NCI-H2029 (cell line): ENCODE data around the gene PIK3CD.
"Not testable (repeated sequence)": the region's sequence is repeated elsewhere in the genome, so short reads cannot be mapped to it uniquely, and the experiment has no call there.

Experiments
- DNase-seq: peaks from one replicate; lab custom pipeline; 2025; lab: John Stamatoyannopoulos, UW

PIK3CD gene

GRCh38 chr1:9621032-9621431 is 30.5 kb upstream of the PIK3CD start:
- no peak for DNase-seq

DNA sequence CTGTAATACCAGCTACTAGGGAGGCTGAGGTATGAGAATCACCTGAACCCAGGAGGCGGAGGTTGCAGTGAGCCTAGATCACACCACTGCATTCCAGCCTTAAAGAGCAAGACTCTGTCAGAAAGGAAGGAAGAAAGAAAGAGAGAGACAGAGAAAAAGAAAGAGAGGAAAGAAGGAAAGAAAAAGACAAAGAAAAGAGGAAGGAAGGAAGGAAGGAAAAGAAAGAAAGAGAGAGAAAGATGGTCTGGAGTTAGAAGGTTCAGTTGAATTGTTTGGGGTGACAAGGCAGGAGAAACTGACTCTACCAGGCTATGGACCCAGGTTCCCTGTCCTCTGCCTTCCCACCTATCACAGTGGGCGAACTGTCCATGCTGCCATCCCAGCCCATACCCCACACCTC is 27.4 kb upstream of the PIK3CD start:
- DNase-seq = no peak

- not testable (repeated sequence) for DNase-seq
Observed at GRCh38 chr1:9625030-9625429, 26.5 kb upstream of the PIK3CD start.

- no peak for DNase-seq
Observed at GRCh38 chr1:9626201-9626608, 25.3 kb upstream of the PIK3CD start.

DNA sequence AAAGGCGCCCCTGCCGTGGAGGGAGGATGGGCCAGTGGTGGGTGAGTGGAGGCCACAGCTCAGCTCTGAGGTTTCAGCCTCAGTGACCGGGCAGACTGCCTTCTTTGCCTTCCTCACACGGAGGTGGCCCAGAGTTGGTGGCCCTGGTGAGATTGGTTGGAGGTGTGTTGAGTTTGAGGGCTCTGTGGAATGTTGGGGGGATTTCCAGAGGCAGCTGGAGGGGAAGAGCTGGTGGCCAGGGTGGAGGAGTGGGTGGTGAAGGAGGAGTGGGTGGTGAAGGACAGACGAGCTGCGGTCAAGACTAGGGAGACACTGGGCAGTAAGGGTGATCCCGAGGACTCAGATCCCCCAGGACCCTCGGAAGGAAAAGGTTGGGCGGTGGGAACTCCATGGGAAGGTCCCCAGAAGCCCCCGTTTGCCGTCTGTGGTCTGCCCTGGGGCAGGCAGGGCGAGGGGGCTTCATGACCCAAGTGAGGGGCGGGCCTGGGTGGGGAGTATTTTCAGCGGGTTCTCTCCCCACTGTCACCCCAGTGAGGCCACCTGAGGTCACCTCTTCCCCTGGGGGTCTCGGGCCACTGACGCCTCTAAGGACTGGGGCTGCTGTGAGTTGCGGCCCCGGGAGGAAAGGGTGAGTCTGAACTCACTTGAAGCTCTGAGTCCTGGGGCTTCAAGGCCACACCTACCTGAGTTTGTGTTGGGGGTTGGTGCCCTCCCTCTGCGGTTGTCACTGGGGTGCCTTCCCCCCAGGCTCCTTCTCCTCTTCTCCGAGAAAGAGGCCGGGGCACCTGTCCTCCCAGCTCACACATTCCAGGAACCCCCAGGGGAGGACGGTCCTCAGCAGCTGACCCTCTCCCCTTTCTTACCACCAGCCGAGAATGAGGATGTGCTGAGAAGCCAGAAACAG is 22.7 kb upstream of the PIK3CD start:
- DNase-seq = no peak

- DNase-seq = no peak
Observed at GRCh38 chr1:9629445-9630201, 21.9 kb upstream of the PIK3CD start.

GRCh38 chr1:9630331-9631111 is 21.0 kb upstream of the PIK3CD start:
- DNase-seq = no peak

GRCh38 chr1:9631613-9632012 is 19.9 kb upstream of the PIK3CD start:
- DNase-seq = no peak

- no peak for DNase-seq
Observed at GRCh38 chr1:9633493-9633892, 18.0 kb upstream of the PIK3CD start.

DNA sequence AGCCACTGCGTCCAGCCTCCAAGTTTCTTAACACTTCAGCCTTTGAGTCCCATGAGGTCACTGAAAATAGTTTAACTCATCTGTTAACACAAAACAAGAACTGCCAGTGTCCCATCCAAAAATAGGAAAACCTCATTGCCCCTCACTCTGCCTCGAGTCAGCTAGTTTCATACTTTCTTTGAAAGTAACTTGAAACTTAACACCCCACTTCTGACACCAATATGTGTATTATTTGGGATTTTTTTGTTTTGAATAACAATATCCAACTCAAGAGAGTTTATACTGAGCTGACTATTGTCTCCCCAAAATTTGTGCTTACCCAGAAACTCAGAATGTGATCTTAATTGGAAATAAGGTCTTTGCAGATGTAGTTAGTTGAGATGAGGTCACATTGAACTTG is 16.9 kb upstream of the PIK3CD start:
- no peak for DNase-seq

GRCh38 chr1:9639227-9639626 is 12.3 kb upstream of the PIK3CD start:
- DNase-seq = no peak

DNA sequence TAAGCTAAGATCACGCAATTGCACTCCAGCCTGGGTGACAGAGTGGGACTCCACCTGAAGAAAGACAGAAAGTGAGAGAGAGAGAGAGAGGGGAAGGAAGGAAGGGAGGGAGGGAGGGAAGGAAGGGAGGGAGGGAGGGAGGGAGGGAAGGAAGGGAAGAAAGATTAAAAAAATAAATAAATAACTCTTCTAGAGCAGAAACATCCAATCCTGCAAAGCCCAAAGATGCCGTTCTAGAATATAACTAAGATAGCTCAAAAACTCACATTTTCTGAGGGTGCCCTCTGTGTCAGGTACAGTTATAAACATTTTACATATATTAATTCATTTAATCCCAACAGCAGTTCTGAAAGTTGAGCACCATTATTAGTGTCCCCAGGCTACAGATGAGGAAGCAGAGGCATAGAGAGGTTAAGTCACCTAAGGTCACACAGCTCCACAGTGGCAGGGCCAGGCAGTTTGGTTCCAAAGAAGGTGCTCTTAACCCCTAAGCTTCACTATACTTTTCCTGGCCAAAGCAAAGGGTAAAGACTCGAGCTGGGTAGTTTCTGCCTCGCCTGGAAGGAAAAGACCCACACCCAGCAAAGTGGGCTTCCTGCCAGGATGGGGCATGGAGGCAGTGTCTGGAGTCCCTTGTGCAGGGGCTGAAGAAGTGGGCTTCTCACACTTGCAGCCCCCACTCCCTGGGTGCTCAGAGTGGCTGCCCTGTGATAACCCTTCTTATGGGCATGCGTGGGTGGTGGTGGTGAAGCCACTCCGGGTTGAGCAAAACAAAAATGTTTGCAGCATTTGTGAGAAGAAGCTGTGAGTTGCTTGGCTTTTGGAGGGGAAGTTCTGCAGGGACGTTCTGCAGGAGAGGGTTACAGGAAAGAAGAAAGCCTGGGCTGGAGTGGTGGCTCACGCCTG is 7.9 kb upstream of the PIK3CD start:
- DNase-seq = no peak

DNA sequence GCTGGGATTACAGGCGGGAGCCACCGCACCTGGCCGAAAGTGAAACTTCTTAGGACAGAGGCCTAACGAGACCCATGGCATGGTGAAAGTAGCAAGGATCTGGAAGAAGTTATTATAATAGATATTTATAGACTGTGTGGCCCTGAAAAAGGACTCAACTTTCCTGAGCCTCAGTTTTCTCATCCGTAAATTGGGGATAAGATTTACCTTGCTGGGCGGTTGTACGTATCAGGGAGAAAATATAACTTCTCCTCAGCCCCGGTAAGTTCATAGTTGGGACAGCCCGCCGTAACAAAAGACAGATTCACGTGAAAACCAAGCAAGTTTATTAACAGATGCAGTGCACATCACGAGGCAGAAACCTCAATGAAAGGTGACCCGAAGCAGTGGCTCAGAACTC is 5.5 kb upstream of the PIK3CD start:
- no peak for DNase-seq

DNA sequence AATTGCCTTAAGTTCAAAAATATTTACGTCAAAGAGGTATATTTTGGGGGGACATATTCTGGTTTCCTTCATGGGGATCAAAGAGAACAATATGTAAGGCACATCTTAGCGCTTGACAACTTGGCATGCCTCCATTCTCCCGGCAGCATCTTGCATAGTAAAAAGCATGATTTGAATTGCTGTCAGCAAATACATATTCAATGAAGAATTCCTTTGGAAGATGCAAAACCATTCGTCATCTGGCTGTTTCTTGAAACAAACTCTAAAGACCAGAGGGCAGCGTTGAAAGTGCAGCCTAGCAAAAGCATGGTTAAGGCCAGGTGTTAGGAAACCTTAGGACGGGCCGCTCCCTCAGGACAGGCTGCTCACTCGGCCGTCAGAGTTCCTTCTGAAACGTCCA is 3.4 kb upstream of the PIK3CD start:
- no peak for DNase-seq

DNA sequence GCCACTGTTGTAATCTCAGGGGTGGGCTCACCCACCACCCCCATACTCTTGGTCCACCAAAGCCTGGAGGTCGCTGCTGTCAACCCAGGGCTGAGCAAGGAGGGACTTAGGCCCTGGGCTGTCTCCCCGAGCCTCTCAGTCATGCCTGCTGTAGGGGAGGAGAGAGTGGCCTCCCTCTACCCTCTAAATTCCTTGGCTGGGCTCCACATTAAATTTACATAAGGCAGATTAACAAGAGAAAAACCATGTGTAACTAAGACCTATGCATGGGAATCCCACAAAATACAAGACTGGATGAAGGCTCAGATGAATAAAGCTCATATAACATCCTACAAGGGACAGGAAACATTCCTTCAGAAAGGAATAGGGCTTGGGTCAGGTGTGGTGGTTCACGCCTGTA is 1.8 kb upstream of the PIK3CD start:
- DNase-seq = no peak

GRCh38 chr1:9651220-9651564 is 339 bp upstream of the PIK3CD start:
- no peak for DNase-seq

GRCh38 chr1:9652379-9653209 is 1.1 kb downstream of the PIK3CD start:
- no peak for DNase-seq

DNA sequence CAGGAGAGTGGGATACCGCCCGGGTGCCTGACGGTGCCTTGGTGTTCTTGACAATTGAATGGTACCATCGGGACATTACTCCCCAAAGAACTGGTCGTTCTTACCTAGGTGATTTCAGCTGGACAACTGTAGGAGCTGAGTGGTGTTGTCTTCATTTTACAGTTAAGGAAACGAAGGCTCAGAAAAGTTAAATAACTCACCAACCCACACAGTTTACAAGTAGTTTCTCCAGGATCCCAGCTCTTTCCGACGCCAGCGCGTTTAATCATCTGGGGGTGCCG is 1.6 kb downstream of the PIK3CD start:
- no peak for DNase-seq

DNA sequence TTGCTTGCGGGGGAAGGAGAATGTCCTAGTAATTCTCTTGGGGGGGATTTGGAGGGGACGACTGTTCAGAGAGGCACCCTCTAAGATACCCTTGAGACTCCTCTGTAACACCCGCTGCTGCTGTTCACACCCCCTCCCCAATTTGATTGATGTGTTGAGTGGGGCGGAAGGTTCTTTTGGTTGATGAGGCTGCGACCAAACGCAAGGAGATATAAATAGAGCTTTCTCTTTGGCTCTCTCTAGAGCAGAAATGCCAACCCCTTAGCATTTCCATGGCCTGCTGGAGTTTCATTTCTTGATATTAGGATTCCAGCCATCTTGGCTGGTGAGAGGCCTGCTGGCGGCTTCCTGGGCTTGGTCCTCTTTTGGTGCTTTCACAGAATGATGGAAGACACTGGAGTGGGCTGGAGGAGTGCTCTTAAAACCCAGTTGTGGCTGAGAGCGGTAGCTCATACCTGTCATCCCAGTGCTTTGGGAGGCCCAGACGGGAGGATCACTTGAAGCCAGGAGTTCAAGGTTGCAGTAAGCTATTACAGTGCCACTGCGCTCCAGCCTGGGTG is 2.0 kb downstream of the PIK3CD start:
- DNase-seq = no peak

GRCh38 chr1:9654051-9654833 is 2.7 kb downstream of the PIK3CD start:
- no peak for DNase-seq
